HL-60/S4 (cell line): ENCODE measurements around the gene KRT33A.
"Not testable (repeated sequence)": the region's sequence is repeated elsewhere in the genome, so short reads cannot be mapped to it uniquely, and the experiment has no call there.

Experiments
- in situ Hi-C: fragments of 300-500 bp; cut with MboI; formaldehyde crosslinking; loops from 2 replicates; pipeline ENCODE4 v1.14.3; 2022; ENCODE audit warnings: low sequenced_read_pairs

The KRT33A gene

GRCh38 chr17:41350381-41350878, at the start of gene KRT33A:
Gene KRT33A (minus strand): TSS chr17:41350828. CDS start chr17:41350767, 61 bp downstream.
- in situ Hi-C loops: not testable (repeated sequence)

- in situ Hi-C loops: no loop called here
Measured at GRCh38 chr17:41396996-41397660, 46.5 kb upstream of the KRT33A start, which contains the start of gene KRT31. Gene KRT31 (minus strand): TSS chr17:41397608. CDS start chr17:41397539, 69 bp downstream.

DNA sequence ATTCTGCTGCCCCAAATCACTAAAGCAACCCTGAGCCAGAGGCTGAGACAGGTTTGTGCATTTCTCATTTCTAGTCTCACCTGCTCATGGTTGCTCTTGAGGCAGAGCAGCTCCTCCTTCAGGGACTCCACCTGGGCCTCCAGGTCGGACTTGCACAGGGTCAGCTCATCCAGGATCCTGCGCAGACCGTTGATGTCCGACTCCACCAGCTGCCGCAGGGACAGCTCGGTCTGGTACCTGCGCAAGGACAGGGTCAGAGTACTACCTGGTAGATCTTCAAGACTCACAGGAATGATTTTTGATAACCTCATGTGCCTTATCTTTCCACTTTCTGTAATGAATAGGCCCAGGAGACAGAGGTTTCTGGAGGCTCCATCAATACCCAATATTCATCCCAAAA, 45.7 kb upstream of the KRT33A start:
- in situ Hi-C loops: no loop called here

DNA sequence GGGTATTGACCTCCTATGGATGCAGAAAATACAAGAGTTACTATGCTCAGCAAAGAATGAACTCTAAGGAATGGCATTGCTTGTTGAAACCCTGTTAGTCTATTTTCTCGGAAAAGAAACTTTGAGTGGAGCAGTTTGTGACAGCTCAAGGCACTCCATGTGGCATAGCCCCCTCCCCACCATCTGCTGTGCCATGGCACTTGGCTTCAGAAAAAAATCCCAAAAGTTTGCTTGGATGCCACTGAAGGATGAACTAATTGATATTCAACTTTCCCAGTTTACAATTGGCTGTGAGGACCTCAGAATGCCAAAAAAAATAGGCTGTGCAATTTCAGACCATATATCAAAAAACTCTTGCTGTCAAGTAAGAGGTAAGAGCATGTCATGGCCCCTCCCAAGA, 45.0 kb upstream of the KRT33A start:
- in situ Hi-C loops: no loop called here

GRCh38 chr17:41395044-41395443, 44.4 kb upstream of the KRT33A start:
- in situ Hi-C loops: not testable (repeated sequence)

DNA sequence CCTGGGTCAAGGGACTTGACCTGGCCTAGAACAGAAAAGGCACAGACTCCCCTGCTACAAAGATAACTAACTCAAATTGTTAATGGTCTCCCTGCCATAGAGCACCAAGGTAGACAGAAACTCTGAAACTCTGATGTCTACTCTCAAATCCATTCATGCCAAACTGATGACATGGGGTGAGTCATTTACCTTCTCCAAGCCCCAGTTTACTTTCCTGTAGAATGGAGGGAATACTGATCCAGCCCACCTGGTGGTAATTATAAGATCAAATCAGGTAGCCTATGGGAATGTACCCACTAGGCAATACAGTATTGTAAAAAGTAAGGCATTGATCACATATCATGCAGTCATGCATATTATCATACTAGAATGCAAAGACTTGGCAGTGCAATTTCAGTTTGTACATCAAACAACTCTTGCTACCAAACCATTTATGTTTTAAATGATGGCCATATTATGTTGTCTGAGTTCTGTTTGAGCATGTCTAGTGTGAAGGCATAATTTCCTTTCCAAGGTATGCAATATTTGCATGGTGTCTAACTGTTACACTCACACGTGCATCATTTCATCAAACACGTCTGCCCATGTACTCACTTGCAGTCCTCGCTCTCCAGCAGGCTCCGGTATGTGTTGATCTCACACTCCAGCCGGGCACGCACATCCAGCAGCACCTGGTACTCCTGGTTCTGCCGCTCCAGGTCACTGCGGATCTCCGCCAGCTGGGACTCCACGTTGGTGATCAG, 43.8 kb upstream of the KRT33A start:
- in situ Hi-C loops: no loop called here

- in situ Hi-C loops: no loop called here
Measured at GRCh38 chr17:41393826-41394225, 43.2 kb upstream of the KRT33A start.

GRCh38 chr17:41393294-41393693, 42.7 kb upstream of the KRT33A start:
- in situ Hi-C loops: no loop called here

- in situ Hi-C loops: no loop called here
Measured at GRCh38 chr17:41392278-41392677, 41.6 kb upstream of the KRT33A start.

GRCh38 chr17:41391535-41391934, 40.9 kb upstream of the KRT33A start:
- in situ Hi-C loops: no loop called here

DNA sequence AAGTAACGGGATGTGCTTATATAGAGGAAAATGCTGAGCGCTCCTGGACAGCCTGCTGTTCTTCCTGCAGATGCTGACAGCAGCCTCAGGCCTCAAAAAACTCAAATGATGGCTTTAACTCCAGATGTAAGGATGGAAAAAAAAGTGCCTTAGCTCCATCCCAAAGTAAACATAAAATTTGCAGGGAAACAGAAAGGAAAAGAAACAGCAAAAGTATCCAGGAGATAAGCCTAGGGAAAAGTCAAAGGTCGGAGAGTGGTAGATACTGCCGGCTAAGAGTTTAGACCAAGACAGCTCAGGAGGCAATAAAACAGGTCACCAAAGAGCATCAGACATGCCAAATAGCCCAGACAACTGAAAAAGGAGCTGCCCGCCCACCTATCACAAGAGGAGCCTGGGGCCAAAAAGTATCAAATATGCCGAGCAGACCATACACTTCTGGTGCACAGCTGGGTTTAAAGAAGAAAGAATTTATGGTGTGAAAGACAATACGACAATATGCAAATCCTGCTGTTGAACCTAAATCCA, 39.8 kb upstream of the KRT33A start:
- in situ Hi-C loops: no loop called here

- in situ Hi-C loops: no loop called here
Measured at GRCh38 chr17:41387670-41388069, 37.0 kb upstream of the KRT33A start.

GRCh38 chr17:41386227-41386626, 35.6 kb upstream of the KRT33A start:
- in situ Hi-C loops: no loop called here

GRCh38 chr17:41383690-41384089, 33.1 kb upstream of the KRT33A start:
- in situ Hi-C loops: no loop called here

DNA sequence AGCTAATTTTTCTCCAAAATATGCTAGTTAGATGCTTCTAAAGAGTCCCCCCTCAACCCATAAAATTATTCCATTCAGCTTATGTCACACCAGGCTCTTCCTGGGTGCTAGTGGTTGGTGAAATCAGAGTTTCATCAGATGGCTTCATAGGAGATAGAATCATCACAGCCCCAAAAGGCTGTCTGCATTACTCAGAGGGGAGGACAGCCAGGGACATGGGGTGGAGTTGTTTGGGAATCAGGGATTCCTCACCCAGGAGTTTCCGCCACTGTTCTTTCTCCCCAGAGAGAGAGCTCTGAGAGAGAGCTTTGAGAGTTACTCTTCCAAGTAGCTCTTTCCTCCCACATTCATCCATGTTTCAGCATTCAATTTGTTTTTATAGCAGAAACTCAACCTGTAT, 31.8 kb upstream of the KRT33A start:
- in situ Hi-C loops: no loop called here

- in situ Hi-C loops: not testable (repeated sequence)
Measured at GRCh38 chr17:41381943-41382342, 31.3 kb upstream of the KRT33A start, which contains the start of gene KRT34. Gene KRT34 (minus strand): TSS chr17:41382306. CDS start chr17:41382246, 60 bp downstream.

DNA sequence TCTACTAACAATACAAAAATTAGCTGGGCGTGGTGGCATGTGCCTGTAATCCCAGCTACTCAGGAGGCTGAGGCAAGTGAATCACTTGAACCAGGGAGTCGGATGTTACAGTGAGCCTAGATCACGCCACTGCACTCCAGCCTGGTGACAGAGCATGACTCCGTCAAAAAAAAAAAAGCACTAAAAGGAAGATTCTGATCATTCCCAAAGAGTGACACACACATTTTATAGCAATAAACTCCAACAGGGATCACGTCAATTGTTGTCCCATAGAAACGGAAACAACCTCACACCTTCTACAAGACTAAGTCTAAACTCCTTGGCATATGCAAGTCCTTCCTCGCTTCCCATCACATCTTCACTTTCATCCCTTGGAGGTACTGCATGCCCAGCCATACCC, 29.5 kb upstream of the KRT33A start:
- in situ Hi-C loops: not testable (repeated sequence)

- in situ Hi-C loops: no loop called here
Measured at GRCh38 chr17:41377546-41377945, 26.9 kb upstream of the KRT33A start.

- in situ Hi-C loops: no loop called here
Measured at GRCh38 chr17:41369713-41370112, 19.1 kb upstream of the KRT33A start, which contains the start of gene KRT33B. Gene KRT33B (minus strand): TSS chr17:41369813. CDS start chr17:41369750, 63 bp downstream.

- in situ Hi-C loops: no loop called here
Measured at GRCh38 chr17:41369023-41369422, 18.4 kb upstream of the KRT33A start.

- in situ Hi-C loops: no loop called here
Measured at GRCh38 chr17:41367426-41368075, 16.9 kb upstream of the KRT33A start.
